D721Med (cell line): Measurements from ENCODE around the gene BAZ2B.

Source experiments
- DNase-seq: peaks from one replicate; pipeline ENCODE4 v3.0.0; 2011; ENCODE audit warnings: low spot score; ENCODE audit not compliant: insufficient read length
- FAIRE-seq: peaks from 2 replicates; lab custom pipeline; 2011; peaks lifted over from hg19 to GRCh38; lab: Jason Lieb, UNC
- TF ChIP-seq, protein P1 (sequence below): IDR thresholded peaks from 2 replicates; pipeline ENCODE4 v1.5.1; 2012; ENCODE audit warnings: mild to moderate bottlenecking, control low read depth; ENCODE audit not compliant: insufficient read depth; ENCODE audit errors: missing control alignments

Gene BAZ2B

DNA sequence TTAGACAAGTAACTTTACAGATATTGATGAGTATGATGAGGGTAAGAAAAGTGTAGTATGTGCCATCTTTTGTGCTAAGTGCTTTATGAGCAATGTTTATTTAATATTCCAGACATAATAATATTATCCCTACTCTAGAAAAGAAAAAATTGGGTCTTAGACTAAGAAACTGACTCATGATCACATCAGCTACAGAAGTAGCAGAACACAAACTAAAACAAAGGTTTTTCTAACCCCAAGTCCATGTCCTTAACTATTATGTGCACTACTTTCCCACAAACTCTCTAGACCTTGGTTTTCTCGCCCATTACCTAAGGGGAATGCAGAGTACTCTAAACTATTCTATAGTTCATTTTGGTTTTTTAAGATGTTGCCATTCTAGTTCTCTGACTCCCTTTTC is 64.5 kb downstream of the BAZ2B start:
- TF ChIP-seq, protein P1, sequence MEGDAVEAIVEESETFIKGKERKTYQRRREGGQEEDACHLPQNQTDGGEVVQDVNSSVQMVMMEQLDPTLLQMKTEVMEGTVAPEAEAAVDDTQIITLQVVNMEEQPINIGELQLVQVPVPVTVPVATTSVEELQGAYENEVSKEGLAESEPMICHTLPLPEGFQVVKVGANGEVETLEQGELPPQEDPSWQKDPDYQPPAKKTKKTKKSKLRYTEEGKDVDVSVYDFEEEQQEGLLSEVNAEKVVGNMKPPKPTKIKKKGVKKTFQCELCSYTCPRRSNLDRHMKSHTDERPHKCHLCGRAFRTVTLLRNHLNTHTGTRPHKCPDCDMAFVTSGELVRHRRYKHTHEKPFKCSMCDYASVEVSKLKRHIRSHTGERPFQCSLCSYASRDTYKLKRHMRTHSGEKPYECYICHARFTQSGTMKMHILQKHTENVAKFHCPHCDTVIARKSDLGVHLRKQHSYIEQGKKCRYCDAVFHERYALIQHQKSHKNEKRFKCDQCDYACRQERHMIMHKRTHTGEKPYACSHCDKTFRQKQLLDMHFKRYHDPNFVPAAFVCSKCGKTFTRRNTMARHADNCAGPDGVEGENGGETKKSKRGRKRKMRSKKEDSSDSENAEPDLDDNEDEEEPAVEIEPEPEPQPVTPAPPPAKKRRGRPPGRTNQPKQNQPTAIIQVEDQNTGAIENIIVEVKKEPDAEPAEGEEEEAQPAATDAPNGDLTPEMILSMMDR = no peak
- no peak for FAIRE-seq
- no peak for DNase-seq

DNA sequence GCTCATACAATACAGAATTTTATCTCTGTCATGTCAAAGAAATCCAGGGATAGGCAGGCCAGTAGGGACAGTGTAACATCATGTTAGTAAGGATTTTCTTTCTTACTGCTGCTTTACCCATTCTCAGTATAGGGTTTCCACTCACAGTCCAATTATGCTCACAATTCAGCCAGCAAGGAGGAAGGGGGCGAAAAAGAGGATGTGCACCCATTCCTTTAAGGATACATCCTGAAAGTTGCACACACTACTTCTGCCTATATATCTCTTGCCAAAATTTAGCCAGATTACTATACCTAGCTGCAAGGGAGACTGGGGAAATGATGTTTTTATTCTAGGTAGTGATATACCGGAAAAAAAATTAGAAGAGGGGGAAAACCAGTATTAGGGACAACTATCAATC is 66.1 kb downstream of the BAZ2B start:
- DNase-seq (no peak), FAIRE-seq (no peak)
- TF ChIP-seq, protein P1 = no peak

DNA sequence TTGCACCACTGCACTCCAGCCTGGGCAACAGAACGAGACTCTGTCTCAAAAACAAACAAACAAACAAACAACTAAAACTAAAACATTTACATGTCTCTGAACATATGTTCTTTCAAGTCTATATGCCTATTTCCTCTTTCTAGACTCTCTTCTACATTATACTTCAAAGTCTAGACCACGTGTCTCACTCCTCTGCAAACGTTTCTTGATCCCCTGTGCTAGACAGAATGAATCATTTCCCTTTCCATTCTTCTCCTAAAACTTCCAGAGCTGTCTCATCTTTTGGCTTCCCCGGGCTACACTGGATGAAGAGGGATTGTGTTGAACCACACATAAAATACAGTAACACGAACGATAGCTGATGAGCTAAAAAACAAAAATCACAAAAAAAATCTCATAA is 67.1 kb downstream of the BAZ2B start:
- DNase-seq (no peak), FAIRE-seq (no peak)
- TF ChIP-seq, protein P1 = no peak

DNA sequence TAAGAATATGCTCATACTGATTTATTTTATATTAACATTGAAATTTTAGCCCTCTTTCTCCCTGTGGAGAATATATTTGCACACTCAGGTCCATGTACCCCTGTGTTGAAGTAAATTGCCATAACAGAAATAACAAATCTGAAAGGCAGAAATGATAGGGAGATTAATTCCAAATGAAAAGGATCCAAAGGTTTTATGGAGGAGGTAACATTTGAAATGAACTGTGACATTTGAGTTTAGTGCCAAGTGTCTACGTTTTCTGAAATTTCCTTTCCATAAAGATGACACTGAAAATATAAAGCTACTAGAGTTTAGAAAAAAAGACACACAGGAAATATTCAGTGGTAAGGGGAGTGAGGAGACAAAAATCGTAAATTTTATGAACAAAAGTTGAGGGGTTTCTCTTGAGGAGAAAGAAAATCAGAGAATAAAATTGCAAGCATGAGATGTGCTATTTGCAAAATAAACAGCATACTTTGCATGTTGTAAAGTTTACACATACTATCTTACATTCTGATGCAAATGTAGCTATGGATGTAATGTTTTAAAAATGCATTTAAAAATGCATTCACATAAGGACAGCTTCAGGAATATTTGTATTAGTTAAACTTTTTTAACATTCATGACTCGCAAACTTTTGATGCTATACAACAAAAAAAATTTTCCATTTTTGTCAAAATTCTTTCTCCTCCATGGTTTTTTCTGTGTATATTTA is 69.5 kb downstream of the BAZ2B start:
- FAIRE-seq = no peak
- no peak for DNase-seq

DNA sequence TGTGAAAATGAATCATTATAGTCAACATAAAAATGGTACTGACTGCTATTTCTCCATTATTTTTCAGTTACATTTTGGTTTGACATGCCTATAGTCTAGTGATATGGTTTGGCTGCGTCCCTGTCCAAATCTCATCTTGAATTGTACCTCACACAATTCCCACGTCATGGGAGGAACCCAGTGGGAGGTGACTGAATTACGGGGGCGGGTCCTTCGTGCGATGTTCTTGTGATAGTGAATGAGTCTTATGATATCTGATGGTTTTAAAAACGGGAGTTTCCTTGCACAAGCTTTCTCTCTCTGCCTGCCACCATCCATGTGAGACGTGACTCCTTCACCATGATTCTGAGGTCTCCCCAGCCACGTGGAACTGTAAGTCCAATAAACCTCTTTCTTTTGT is 70.3 kb downstream of the BAZ2B start:
- DNase-seq (no peak), FAIRE-seq (no peak)
- TF ChIP-seq, protein P1 = no peak

More for the DNA sequence above, 69.5 kb downstream of the BAZ2B start:
- TF ChIP-seq, protein P1 = no peak

DNA sequence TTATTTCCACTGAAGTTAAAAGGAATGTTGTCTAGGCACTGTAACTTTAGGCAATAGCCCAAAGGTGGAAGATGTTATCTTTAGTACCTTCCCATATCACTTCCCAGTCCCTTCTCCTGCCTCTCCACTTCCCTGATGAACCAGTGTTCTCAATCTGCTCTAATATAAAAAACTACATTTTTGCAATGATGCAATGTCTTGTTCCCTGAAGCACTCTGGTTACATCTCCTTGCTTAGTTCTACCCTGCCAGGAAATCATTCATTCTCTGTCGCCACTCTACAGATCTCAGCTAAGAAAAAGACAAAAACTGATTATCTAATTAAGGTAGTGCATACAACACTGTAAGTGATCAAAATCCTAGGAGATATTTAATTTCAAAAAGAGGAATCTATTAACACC is 71.3 kb downstream of the BAZ2B start:
- FAIRE-seq = no peak
- TF ChIP-seq, protein P1 = no peak

DNA sequence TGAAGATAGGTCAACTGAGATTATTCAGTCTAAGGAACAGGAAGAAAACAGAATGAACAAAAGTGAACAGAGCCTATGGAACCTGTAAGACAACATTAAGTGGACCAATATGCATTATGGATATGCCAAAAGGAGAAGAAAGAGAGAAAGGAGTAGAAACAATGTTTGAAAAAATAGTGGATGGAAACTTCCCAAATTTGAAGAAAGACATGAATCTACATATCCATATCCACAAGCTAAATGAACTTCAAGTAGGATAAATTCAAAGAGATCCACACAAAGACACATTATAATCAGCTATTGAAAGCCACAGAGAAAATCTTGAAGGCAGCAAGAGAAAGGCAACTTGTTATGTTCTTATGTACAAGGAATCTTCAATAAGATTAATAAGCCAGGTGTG is 74.2 kb downstream of the BAZ2B start:
- no peak for DNase-seq
- no peak for FAIRE-seq
- TF ChIP-seq, protein P1 = no peak

More for the DNA sequence above, 71.3 kb downstream of the BAZ2B start:
- no peak for DNase-seq
